TTC549 (cell line): ENCODE results near the gene XPC.

Experiments used
- FAIRE-seq: peaks from 2 replicates; lab custom pipeline; 2012; peaks lifted over from hg19 to GRCh38; lab: Jason Lieb, UNC

Gene XPC

DNA sequence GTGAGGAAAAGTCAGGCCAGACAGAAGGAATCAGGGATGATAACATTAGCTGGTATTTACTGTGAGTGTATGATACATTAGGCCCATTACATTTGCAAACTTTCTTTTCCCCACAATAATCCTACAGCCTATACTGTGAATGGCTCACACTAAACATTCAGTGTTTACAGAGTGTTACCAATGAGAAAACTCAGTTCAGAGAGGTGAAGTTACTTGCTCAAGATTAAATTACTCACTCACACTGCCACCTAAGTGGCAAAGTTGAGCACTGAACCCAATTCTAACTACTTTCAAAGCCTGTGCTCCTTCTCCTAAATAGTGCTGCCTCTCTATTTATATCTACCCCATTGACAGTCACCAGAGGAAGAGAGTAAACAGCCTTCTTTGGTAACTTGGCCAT lies 8.5 kb downstream of the XPC start:
- FAIRE-seq: no peak

DNA sequence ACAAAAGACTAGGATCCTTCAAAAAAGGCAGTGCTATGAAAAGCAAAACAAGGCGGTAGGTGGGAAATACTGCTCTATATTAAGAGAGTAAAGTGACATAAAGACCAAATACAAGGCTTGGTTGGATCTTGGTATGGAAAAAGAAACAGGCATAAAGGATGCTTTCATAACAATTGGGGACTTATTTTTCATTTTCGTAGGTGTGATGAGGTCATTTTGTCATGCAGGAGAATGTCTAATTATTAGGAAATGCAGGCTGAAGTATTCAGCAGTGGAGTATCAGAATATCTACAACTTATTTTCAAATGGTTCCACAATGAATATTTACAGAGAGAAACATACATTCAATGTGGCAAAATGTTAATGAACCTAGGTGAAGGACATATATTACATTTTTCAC lies 9.0 kb downstream of the XPC start:
- no peak for FAIRE-seq

DNA sequence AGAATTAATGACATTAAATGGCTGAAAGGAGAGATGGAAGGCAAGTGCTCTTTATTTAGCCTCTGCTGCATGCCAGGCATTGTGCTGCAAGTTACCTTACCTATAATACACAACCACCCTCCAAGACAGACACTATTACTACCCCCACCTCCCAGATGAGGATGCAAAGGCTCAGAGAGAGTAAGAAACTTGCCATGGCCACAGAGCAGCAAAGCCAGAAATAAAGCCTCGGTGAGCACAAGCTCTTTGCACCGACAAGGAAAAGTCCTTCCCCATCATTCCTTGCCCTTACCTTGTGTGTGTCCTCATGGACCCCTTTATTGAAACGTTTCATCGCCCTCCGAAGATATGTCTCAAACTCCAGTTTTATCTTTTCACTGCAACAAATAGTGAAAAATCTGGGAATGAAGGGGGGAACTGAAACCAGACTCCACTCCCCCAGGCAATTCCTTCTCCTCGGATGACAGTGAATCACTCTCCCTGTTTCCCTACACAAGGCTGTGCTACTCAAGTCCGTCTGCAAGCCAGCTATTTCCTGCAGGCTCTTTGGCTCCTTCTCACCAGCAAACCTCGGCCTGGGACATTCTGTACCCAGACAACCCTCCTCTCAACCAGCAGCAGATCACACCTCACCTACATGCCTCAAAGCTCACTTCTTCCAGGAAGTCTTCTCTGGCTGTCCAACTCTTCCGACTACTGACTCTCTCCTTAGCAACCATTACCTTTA lies 11.4 kb downstream of the XPC start:
- no peak for FAIRE-seq

DNA sequence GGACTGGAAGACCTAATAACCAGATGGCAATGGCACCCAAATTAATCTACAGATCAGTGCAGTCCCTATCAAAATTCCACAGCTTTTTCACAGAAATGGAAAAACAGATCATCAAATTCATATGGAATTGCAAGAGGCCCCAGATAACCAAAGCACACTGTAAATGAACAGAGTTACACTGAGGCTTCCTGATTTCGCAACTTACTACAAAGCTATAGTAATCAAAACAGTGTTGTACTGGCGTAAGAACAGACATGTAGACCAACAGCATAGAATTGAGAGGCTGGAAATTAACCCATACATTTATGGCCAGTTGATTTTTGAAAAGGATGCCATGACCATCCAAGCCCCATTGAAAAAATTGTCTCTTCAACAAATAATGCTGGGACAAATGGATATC lies 16.2 kb downstream of the XPC start:
- no peak for FAIRE-seq

DNA sequence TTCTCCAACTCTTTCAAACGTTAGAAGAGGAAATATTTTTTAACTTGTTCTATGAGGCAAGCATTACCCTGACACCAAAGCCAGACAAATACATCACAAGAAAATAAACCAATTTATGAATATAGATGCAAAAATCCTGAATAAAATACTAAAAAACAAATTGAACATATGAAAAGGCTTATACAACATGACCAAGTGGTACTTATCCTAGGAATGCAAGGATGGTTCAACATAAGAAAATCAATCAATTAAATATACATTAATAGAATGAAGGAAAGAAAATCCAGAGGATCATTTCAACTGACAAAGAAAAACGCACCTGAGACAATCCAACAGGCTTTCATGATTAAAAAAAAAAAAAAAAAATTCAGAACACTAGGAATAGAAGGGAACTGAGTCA lies 17.1 kb downstream of the XPC start:
- FAIRE-seq: no peak

DNA sequence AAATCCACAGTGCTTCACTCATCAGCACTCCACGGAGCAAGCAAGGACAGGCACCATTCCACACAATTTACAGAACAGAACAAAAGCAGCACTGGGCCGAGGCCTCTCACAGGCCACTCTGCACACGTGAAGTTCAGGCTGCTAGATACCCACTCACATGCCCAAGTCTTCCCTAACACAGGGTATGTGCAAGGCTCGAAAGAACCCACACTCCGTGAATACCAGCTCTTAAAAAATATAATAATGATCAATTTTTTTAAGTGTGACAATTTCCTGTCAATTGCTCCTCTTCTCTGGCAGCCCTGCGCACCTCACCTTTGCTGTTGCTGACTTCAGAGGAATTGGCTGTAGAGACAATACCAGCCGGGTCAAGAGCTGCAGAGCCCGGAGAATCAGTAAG lies 19.0 kb downstream of the XPC start:
- FAIRE-seq: no peak

DNA sequence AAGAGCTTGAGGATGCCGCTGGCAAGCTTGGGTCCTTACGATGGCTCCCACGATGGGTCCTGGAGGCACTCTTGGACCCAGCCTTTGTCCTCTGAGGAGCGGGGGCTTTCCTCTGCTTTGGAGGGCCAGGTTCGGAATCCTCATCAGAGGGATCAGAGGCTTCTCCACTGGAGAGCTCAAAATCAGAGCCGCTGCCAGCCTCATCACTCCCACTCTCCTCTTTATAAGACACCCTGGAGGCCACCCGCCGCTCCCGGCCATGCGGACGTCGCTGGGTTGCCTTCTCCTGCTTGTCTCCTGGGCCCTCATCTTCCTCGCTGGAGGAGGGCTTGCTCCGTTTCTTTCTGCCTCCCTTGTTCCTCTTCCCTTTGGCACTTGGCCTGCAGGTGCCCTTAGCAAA lies 20.0 kb downstream of the XPC start:
- FAIRE-seq: no peak

DNA sequence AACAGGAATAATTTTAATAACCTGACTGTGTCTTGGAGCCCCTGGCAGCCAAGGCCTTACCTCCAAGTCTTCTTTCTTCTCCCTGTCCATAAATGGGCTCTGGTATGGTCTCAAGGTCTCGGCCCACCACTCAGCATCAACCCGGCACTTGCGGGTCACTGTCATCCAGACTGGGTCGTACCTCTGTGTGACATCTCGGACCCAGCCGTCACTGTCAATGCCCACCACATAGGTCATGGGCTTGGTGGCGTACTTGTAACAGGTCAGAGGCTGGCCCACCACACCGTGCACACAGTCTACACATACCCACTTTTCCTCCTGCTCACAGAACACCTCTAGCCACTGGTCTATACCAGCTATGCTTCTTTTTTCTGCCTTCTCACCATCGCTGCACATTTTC lies 20.4 kb downstream of the XPC start:
- FAIRE-seq: no peak

DNA sequence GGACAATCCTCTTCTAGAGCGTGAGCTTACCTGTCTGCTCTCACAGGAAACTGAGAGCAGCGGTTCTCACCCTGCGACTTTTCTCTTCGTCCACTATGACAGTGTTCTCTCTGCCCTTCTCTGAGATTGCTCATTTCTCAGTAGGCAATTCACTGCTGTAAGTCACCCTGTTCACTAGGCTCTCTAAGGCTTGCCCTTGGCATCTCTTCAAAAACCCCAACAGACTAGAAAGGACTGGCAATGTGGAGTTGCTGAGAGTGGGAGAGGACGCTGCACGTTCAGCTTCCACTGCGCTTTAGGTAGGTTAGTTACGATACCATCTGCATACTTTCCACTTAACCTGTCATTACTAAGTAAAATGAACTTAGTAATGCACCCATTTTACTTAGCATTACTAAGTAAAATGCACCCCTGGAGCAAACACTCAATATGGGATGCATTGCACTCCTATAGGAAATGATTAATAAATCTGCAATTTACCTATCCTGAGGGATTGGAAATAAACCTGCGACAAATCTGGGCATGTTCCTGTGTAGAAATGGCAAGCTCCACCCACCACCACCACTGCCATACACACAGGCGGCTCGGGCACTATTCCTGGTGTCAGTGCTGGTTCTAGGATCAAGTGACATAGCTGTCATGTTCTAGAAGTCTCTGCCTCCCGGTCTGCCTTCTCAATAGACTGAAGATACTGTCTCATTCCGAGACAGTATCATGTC lies 21.4 kb downstream of the XPC start:
- FAIRE-seq: no peak

DNA sequence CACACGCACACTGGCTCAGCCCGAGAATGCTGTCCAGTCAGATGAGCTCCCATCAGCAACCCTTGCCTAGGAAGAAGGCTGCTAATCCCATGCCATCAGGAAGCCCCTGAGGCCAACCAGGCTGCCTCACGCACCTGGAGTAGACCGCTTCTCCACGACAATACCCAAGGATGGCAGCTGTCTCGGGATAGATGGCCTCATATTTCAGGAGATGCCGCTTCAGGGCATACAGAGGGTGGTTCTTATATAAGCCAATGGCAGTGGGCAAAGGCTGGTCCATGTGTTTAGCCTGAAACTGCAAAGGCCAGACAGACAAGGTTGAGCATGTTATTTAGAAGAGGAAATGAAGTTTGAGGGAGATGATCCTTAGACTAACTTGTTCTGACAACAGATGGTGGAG lies 22.2 kb downstream of the XPC start:
- no peak for FAIRE-seq

DNA sequence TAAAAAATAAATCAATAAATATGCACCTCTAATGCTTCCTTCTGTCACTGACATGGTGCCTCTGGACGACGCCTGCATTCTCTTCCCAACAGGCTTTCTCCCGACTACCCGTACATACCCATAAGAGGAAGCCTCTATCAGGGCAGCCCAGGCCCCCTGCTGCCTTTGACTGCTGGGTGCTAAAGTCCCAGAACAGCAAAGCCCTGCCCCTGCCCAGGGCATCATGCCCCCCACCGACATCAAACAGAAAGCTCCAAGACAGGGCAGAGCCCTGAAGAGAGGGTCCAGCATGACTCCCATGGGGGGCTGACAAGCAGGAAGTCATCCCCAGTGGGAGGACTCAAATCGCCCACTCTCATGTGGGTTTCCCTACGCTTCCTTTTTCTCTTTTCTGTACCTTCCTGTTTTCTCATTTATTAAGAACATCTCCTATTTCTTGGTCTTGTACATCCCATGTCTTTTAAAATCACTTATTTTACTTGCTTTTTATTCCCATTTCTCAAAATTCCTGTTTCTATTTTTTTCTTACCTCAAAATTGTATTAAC lies 23.4 kb downstream of the XPC start:
- no peak for FAIRE-seq

DNA sequence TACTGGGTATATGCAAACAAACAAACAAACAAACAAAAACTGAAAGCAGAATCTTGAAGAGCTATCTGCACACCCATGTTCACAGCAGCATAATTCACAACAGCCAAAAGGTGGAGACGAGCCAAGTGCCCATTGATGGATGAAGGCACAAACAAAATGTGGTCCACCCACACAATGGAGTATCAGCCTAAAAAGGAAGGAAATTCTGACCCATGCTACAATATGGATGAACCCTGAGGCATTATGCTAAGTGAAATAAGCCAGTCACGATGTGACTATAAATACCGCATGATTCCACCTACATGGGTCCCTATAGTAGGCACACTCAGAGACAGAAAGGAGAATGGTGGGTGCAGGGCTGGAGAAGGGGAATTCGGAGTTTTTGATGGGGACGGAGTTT lies 24.1 kb downstream of the XPC start:
- no peak for FAIRE-seq

DNA sequence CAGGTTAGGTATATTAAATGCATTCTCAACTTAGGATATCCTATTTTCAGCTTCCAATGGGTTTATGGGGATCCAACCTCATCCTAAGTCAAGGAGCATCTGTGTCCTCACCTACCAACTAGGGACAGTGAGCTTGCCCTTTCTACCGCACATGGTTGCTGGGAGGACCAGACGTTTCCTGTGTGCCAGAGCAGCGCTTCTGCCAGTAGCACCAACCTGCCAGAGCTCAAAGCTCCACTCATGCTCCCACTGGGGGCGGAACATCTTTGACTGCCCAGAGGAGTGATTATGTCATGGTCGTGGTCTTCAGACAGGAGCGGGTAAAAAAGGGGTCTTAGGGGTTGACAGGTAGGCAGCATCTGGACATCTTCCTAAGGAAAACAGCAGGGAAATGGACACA lies 24.7 kb downstream of the XPC start:
- FAIRE-seq: no peak

DNA sequence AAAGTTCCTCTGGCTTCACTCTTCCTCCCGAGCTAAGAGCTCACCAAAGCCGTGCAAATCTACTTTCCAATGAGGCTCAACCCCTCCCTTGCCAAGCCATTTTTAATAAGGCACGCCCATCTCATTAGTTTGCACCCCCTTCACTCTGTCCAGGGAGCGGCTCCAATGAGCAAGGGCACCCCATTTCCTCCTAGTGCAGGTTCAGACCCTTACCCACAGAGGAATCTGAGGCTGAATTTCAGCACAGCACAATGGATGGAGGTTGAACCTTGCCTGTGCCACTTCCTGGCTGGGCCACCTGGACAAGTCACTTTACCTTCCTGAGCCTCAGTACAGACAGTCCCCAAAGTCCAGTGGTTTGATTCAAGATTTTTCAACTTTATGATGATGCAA lies 25.4 kb downstream of the XPC start:
- no peak for FAIRE-seq

DNA sequence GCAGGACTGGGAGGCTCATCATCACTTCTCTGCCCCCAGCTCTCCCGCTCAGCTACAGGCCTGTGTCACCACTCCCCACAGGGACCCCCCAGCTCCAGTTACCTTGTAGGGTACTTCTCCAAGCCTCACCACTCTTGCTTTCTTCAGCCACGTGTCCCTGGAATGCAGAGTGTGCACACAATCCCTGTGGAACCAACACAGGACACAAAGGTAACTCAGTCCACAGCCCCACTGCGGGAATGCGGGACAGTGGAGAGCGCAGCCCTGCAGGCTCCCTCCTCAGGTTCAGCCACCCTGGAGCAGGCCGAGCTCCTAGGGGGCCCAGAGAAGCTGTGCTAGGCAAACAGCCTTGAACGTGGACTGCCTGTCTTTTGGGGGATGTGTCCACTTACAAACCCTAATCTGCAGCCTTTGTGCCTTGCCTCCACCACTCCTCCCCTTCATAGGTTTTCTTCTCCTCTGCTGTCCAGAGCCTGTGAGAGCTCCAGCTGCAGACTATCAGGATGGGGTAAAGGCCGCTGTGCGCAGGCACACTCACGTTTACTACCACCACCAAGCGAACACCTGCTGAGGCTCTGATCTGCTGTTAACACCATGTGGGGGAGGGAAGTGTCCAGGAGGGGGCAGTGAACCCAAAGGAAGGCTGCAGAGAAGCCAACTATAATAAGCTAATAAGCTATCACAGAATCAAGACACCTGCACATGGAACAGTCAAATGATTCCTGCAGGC lies 26.0 kb downstream of the XPC start:
- FAIRE-seq: no peak

DNA sequence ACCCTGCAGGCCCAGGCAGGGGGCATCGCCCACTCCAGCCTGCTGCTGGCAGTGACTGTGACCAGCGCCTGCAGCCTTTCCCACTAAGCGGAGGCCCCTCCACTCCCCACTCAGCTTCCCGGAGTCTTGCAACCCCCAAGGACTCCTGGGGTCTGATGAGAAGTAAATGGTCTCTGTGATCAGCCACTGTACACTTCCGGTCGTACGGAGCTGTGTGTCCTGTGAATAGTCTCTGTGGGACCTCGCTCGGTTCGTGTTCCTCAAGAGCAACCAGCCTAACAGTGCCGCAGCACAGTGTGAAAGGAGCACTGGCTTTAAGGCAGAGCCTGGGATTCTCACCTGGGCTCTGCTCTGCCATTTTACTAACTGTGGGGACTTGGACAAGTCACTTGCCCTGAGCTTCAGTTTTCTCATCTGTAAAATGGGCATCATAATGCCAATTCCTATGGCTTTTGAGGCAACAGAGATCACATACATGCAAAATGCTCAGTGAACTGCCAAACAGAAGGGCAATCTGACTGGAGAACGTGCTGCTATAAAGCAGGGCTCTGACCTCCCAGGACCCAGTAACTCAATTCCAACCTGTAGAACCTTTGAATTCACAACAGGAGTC lies 26.8 kb downstream of the XPC start:
- FAIRE-seq: no peak

DNA sequence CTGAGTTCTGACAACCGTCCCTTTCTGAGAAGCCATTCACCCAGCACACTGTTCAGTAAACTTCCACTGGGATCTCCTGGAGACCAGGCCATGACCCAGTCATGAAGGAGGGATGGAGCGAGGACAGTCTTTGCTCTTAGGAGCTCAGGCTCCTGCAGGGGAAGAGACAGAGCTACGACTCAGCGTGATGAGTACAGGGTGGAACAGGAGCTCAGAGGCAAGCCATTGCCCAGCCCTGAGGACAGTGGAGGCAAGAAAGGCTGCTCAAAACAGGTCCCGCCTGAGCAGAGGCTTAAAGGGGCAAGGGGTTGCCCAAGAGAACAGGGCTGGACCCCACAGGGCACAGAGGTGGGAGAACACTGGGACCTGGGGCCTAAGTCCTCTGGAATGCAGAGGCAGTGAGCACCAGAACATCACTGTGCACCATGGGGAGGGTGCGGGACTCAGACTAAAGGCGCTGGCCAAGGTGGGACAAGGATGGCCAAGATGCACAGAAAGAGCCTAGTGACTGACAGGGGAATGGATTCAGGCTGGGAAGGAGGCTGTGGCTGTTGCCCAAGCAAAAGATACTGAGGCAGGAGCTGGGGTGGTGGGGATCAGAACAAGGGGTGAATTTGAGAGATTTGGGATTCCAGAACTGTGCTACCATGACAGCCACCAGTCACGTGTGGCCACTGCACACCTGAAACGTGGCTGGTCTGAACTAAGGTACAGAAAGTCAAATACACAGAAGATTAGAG lies 27.7 kb downstream of the XPC start:
- no peak for FAIRE-seq

DNA sequence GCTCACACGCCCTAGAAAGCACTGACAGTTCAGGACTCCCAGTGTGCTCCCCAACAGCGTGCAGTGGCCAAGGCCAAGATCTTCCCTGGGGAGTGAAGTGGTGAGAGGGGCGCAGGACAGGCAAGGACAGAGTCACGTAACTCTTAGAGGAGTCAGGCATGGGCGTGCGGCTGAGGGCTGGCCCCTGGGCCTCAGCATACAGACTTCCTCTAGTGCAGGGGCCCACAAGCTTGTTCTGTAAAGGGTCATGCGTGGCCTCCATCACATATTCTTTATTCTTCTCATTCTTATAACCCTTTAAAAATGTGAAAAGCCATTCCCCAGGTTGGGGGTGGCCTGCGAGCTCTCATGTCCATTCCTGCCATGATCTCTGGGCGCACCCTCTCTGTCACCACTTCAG lies 28.3 kb downstream of the XPC start:
- FAIRE-seq: no peak

DNA sequence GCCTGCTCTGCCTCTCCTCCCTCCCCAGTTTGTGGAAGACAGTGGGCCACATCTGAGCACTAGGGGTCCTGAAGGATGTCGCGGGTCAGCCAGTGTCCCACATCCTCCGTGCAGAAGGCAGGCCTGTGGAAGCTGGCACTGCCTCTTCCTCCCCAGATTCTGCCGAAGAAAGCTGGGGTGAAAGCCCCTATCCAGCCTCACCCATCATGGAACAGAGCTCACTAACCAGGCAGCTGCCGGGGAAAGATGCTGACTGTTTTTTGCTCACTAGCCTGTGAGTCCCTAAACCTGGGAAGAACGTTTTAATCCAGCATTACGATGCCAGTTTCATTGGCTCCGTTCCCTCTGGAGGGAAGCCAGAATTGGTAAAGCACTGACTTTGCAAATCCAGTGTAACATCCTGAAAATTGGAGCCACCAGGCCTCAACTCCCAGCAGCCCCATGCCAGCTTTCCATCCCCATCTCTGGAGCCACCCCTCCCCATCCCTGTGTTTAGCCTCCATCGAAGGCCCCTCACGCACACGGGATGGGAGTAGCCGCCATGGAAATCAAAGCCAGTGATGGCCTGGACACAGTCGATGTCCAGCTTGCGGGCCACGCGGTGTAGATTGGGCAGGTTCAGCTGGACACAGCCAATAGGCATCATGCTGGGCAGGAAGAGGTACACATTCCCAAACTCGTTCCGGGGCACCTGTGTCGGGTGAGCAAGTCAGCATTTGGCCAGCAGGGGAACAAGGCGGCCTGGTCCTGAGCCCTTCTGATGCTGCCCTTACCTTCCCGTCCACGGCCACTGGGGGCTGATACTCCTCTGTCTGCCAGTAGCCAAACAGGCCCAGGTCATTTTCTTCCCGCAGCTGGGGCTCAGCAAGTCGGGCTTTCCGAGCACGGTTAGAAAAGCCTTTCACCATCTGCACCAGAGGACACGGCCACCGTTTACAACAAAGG lies 30.1 kb downstream of the XPC start:
- FAIRE-seq: no peak

DNA sequence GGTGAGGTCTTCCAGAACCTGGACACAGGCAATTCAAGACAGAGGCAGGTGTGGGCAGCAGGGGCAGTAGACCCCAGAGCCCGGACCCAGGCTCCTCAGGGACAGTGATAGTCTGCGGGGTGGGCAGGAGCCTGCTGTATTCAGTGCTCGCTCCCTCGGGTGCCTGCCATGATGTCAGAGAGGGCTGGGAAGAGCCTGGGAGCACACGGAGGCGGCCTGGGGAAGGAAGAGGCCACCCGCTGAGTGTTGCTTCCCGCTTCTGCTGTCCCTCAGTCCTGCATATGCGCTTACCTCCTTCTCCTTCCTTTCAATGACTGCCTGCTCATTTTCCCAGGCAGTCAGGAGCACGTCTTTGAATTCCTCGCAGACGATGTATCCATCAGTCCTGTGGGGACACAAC lies 30.8 kb downstream of the XPC start:
- no peak for FAIRE-seq

DNA sequence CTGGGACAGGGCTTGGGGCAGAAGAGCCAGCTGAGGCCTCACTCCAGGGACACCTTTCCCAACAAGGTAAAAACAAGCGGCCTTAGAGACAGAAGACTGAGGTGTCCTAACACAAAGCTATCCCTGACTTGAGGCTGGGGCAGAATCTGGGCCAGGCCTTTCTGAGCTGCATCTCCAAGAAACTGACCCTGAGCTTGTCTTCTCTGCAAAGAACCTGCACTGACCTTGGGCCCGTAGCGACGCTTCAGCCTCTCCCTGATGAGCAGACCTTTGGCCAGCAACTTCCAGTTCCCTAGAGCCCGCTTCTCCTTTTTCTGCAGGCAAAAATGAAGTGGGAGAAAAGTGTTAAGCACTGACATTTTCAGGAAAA lies 31.4 kb downstream of the XPC start:
- FAIRE-seq: no peak
